ENCODE results near the gene COQ10B. TPM values are rescaled to one million over a fixed set of nuclear protein-coding genes. Genes with fewer than 3 reads are reported as not detected.
A peak's percentile ranks its signal among the peaks of the same experiment; 100 is the strongest.
"Not testable (repeated sequence)": the region's sequence is repeated elsewhere in the genome, so short reads cannot be mapped to it uniquely, and the experiment has no call there.

The COQ10B gene
- total RNA-seq, 2 experiments from 2014 or later, result 9.7 to 13.3 TPM

- ChIA-PET CTCF (interaction anchor here (0.6 to 1.6 kb wide), 2 partner anchors 18 to 57 kb away, joined by 3 read pairs; no protein-coding TSS in a partner anchor), POLR2A (interaction anchor here (0.6 to 1.1 kb wide), 2 partner anchors 13 to 109 kb away, joined by 3 read pairs; no protein-coding TSS in a partner anchor)
- intact Hi-C loops (cut with DNase I, micrococcal nuclease), result loop anchor here (5.0 to 10.0 kb wide), 6 partner anchors 125 to 1267 kb away; partner anchors contain the start of genes MARS2 (in 1 of the 2) and PGAP1 (in 1 of the 2)
- Mint-ChIP-seq H3K4me3 (peak overlapping the region; percentile 55), H3K36me3 (ENCODE audit: low read depth) (peaks cover 36% of the 10 kb centered on the region), H3K27me3 (no peaks in the 10 kb centered on the region), H3K4me1 (peaks cover 69% of the 10 kb centered on the region), H3K27ac (peak overlapping the region; percentile 60), H3K9me3 (ENCODE audit: low read depth) (no peaks in the 10 kb centered on the region)
- ATAC-seq (no peak), DNase-seq (no peak)
Observed at GRCh38 chr2:197431858-197432257, 21.5 kb upstream of the COQ10B start.

- Mint-ChIP-seq H3K4me1 (peaks cover 62% of the 10 kb centered on the region), H3K4me3 (peak overlapping the region; percentile 98), H3K36me3 (ENCODE audit: low read depth) (peaks cover 36% of the 10 kb centered on the region), H3K27ac (peak overlapping the region; percentile 60)
- H3K9me3 Mint-ChIP-seq (ENCODE audit: low read depth); H3K27me3 Mint-ChIP-seq; ATAC-seq; DNase-seq: not testable (repeated sequence)
- ChIA-PET CTCF (interaction anchor here (0.6 to 1.6 kb wide), 3 partner anchors 17 to 58 kb away, joined by 3 read pairs; no protein-coding TSS in a partner anchor), POLR2A (interaction anchor here (0.6 kb wide), 1 partner anchor 108 kb away, joined by 3 read pairs; no protein-coding TSS in a partner anchor)
- intact Hi-C loops (cut with DNase I, micrococcal nuclease), result loop anchor here (5.0 to 10.0 kb wide), 6 partner anchors 125 to 1268 kb away; partner anchors contain the start of genes MARS2 (in 1 of the 2) and PGAP1 (in 1 of the 2)
Observed at GRCh38 chr2:197432527-197432926, 20.8 kb upstream of the COQ10B start.

- Mint-ChIP-seq H3K4me1 (peaks cover 53% of the 10 kb centered on the region), H3K27ac (peak overlapping the region; percentile 99), H3K36me3 (ENCODE audit: low read depth) (peaks cover 32% of the 10 kb centered on the region), H3K9me3 (ENCODE audit: low read depth) (no peaks in the 10 kb centered on the region), H3K27me3 (no peaks in the 10 kb centered on the region), H3K4me3 (peak overlapping the region; percentile 98)
- DNase-seq, result no peak
- ChIA-PET POLR2A (interaction anchor here (2.2 kb wide), 1 partner anchor 19 kb away, joined by 21 read pairs; the partner anchor contains the start of gene COQ10B), CTCF (interaction anchor here (0.6 to 1.0 kb wide), 2 partner anchors 299 to 360 kb away, joined by 3 read pairs; no protein-coding TSS in a partner anchor)
- intact Hi-C loops (cut with DNase I, micrococcal nuclease), result loop anchor here (1.0 to 10.0 kb wide), 8 partner anchors 127 to 1269 kb away; partner anchors contain the start of genes MARS2 (in 2 of the 2), CCDC150 (in 1 of the 2) and PGAP1 (in 1 of the 2)
- peak; percentile 14 for ATAC-seq
Observed at GRCh38 chr2:197433780-197434438, 19.4 kb upstream of the COQ10B start.

- Mint-ChIP-seq H3K27me3 (no peaks in the 10 kb centered on the region), H3K4me1 (peaks cover 44% of the 10 kb centered on the region), H3K9me3 (ENCODE audit: low read depth) (no peaks in the 10 kb centered on the region), H3K4me3 (peak within 1 kb of the TSS; percentile 98), H3K27ac (peak within 1 kb of the TSS; percentile 99), H3K36me3 (ENCODE audit: low read depth) (peaks cover 25% of the 10 kb centered on the region)
- CTCF ChIA-PET, result interaction anchor here (0.6 to 1.4 kb wide), 5 partner anchors 12 to 71 kb away, joined by 3 to 9 read pairs (median 4); partner anchors contain the start of genes COQ10B, HSPD1 and HSPE1
- POLR2A ChIA-PET, result interaction anchor here (0.7 to 2.2 kb wide), 6 partner anchors 10 to 80 kb away, joined by 3 to 21 read pairs (median 4); partner anchors contain the start of genes COQ10B, HSPD1 and HSPE1
- intact Hi-C loops (cut with DNase I, micrococcal nuclease), result loop anchor here (1.0 to 10.0 kb wide), 11 partner anchors 18 to 1270 kb away; partner anchors contain the start of genes COQ10B (in 2 of the 2), HSPE1 (in 2 of the 2), MARS2 (in 2 of the 2) and MOB4 (in 2 of the 2)
- ATAC-seq, result peak; percentile 94
- DNase-seq, result peak; percentile 100
Observed at GRCh38 chr2:197434541-197435513, 18.5 kb upstream of the COQ10B start, which contains the start of gene SF3B1. Gene SF3B1, minus strand, starts transcription at chr2:197435028. Its CDS starts 29 bp downstream, at chr2:197434999.

- DNase-seq (no peak), ATAC-seq (no peak)
- intact Hi-C loops (cut with DNase I, micrococcal nuclease), result loop anchor here (1.0 to 10.0 kb wide), 5 partner anchors 17 to 1271 kb away; partner anchors contain the start of genes COQ10B (in 2 of the 2), HSPE1 (in 2 of the 2), MOB4 (in 2 of the 2) and CCDC150 (in 1 of the 2)
- Mint-ChIP-seq H3K27me3 (no peaks in the 10 kb centered on the region), H3K9me3 (ENCODE audit: low read depth) (no peaks in the 10 kb centered on the region), H3K4me3 (peak overlapping the region; percentile 98), H3K27ac (peak overlapping the region; percentile 99), H3K4me1 (peaks cover 34% of the 10 kb centered on the region), H3K36me3 (ENCODE audit: low read depth) (peaks cover 16% of the 10 kb centered on the region)
- POLR2A ChIA-PET, result interaction anchor here (1.3 to 2.2 kb wide), 4 partner anchors 15 to 79 kb away, joined by 4 to 21 read pairs (median 8); partner anchors contain the start of gene COQ10B
- CTCF ChIA-PET, result interaction anchor here (0.5 to 1.8 kb wide), 6 partner anchors 12 to 64 kb away, joined by 3 to 9 read pairs (median 4); partner anchors contain the start of genes COQ10B, HSPD1 and HSPE1
Observed at GRCh38 chr2:197435598-197436420, 17.5 kb upstream of the COQ10B start.

- peaks cover 19% of the 10 kb centered on the region for H3K4me1 Mint-ChIP-seq
- ChIA-PET CTCF (interaction anchor here (0.6 to 1.8 kb wide), 4 partner anchors 9 to 59 kb away, joined by 3 to 6 read pairs (median 4); partner anchors contain the start of gene COQ10B), POLR2A (interaction anchor here (0.7 to 1.6 kb wide), 3 partner anchors 13 to 22 kb away, joined by 3 to 10 read pairs (median 4); partner anchors contain the start of gene COQ10B)
- no peaks in the 10 kb centered on the region for H3K9me3 Mint-ChIP-seq (ENCODE audit: low read depth)
- no peak overlapping the region for H3K4me3 Mint-ChIP-seq
- ATAC-seq (no peak), DNase-seq (no peak)
- intact Hi-C loops (cut with DNase I, micrococcal nuclease), result loop anchor here in 1 of 2 experiments (10.0 kb wide), 1 partner anchor 1273 kb away; no protein-coding TSS in a partner anchor
- H3K27me3 Mint-ChIP-seq, result peaks cover 3% of the 10 kb centered on the region
- H3K36me3 Mint-ChIP-seq (ENCODE audit: low read depth), result peaks cover 10% of the 10 kb centered on the region
- H3K27ac Mint-ChIP-seq, result no peak overlapping the region
Observed at GRCh38 chr2:197437380-197437779, 16.0 kb upstream of the COQ10B start.

- Mint-ChIP-seq H3K4me3 (no peak overlapping the region), H3K4me1 (no peaks in the 10 kb centered on the region), H3K9me3 (ENCODE audit: low read depth) (no peaks in the 10 kb centered on the region), H3K27me3 (peaks cover 3% of the 10 kb centered on the region), H3K27ac (no peak overlapping the region), H3K36me3 (ENCODE audit: low read depth) (no peaks in the 10 kb centered on the region)
- POLR2A ChIA-PET, result no interaction called here
- intact Hi-C loops (cut with DNase I, micrococcal nuclease), result no loop called here
- DNase-seq (no peak), ATAC-seq (no peak)
- CTCF ChIA-PET, result interaction anchor here (0.5 to 1.8 kb wide), 2 partner anchors 16 to 1759 kb away, joined by 3 to 5 read pairs; no protein-coding TSS in a partner anchor
Observed at GRCh38 chr2:197442857-197443256, 10.5 kb upstream of the COQ10B start.

- Mint-ChIP-seq H3K4me3 (no peak overlapping the region), H3K27me3 (peaks cover 3% of the 10 kb centered on the region), H3K36me3 (ENCODE audit: low read depth) (no peaks in the 10 kb centered on the region), H3K9me3 (ENCODE audit: low read depth) (no peaks in the 10 kb centered on the region), H3K27ac (no peak overlapping the region), H3K4me1 (no peaks in the 10 kb centered on the region)
- CTCF ChIA-PET, result no interaction called here
- intact Hi-C loops (cut with DNase I, micrococcal nuclease), result no loop called here
- DNase-seq, result no peak
- no peak for ATAC-seq
- POLR2A ChIA-PET, result no interaction called here
Observed at GRCh38 chr2:197445746-197446145, 7.6 kb upstream of the COQ10B start.

GRCh38 chr2:197446844-197447243 lies 6.5 kb upstream of the COQ10B start:
- ChIA-PET CTCF (interaction anchor here (0.6 to 0.7 kb wide), 2 partner anchors 10 to 71 kb away, joined by 3 to 5 read pairs; no protein-coding TSS in a partner anchor), POLR2A (no interaction called here)
- DNase-seq, result no peak
- intact Hi-C loops (cut with DNase I, micrococcal nuclease), result no loop called here
- Mint-ChIP-seq H3K9me3 (ENCODE audit: low read depth) (no peaks in the 10 kb centered on the region), H3K4me3 (no peak overlapping the region), H3K36me3 (ENCODE audit: low read depth) (no peaks in the 10 kb centered on the region), H3K27me3 (no peaks in the 10 kb centered on the region), H3K27ac (no peak overlapping the region), H3K4me1 (peaks cover 4% of the 10 kb centered on the region)
- ATAC-seq, result no peak

Measured in activated CD4-positive, alpha-beta T cell treated with anti-CD3 and anti-CD28 coated beads for 36 hours (primary cell).